ENCODE measurements around the gene ANP32A. TPM values are rescaled to one million over a fixed set of nuclear protein-coding genes. Genes with fewer than 3 reads are reported as not detected.

The ANP32A gene
- total RNA-seq, 1 donor from 2014 or later: 55.2 TPM

GRCh38 chr15:68851971-68852370 is 31.3 kb upstream of the ANP32A start:
- H3K4me3 ChIP-seq: no peak overlapping the region
- H3K9me3 ChIP-seq: no peaks in the 10 kb centered on the region
- no peak for DNase-seq (ENCODE audit: extremely low spot score in 2 of 2)
- no peaks in the 10 kb centered on the region for H3K36me3 ChIP-seq
- no peak overlapping the region for H3K27ac ChIP-seq
- no peaks in the 10 kb centered on the region for H3K4me1 ChIP-seq
- TF ChIP-seq POLR2AphosphoS5 (IDR thresholded peaks at IDR 0.05; ENCODE audit: insufficient read depth in 1 of 2, low read depth in 1 of 2) (no peak), POLR2A (IDR thresholded peaks at IDR 0.05) (no peak), CTCF (IDR thresholded peaks at IDR 0.05) (no peak)
- intact Hi-C loops (cut with DNase I): no loop called here
- no peaks in the 10 kb centered on the region for H3K27me3 ChIP-seq

- no peak for DNase-seq (ENCODE audit: extremely low spot score in 2 of 2)
Measured at GRCh38 chr15:68849497-68849896, 28.8 kb upstream of the ANP32A start.

GRCh38 chr15:68846851-68847439 is 26.2 kb upstream of the ANP32A start:
- Histone ChIP-seq H3K9me3 (no peaks in the 10 kb centered on the region), H3K27ac (no peak overlapping the region), H3K27me3 (peaks cover 3% of the 10 kb centered on the region), H3K4me3 (no peak overlapping the region), H3K36me3 (no peaks in the 10 kb centered on the region), H3K4me1 (no peaks in the 10 kb centered on the region)
- TF ChIP-seq CTCF (IDR thresholded peaks at IDR 0.05) (no peak), POLR2A (IDR thresholded peaks at IDR 0.05) (no peak), POLR2AphosphoS5 (IDR thresholded peaks at IDR 0.05; ENCODE audit: insufficient read depth in 1 of 2, low read depth in 1 of 2) (no peak)
- DNase-seq (ENCODE audit: extremely low spot score in 2 of 2): no peak
- intact Hi-C loops (cut with DNase I): no loop called here

More at GRCh38 chr15:68849497-68849896, 28.8 kb upstream of the ANP32A start:
- TF ChIP-seq POLR2AphosphoS5 (IDR thresholded peaks at IDR 0.05; ENCODE audit: insufficient read depth in 1 of 2, low read depth in 1 of 2): no peak
- Histone ChIP-seq H3K4me1 (no peaks in the 10 kb centered on the region), H3K36me3 (no peaks in the 10 kb centered on the region), H3K9me3 (no peaks in the 10 kb centered on the region), H3K4me3 (no peak overlapping the region), H3K27ac (no peak overlapping the region), H3K27me3 (peaks cover 3% of the 10 kb centered on the region)
- intact Hi-C loops (cut with DNase I): no loop called here

- DNase-seq (ENCODE audit: extremely low spot score in 2 of 2): no peak
- no peaks in the 10 kb centered on the region for H3K36me3 ChIP-seq
- H3K27ac ChIP-seq: no peak overlapping the region
- no peak for TF ChIP-seq POLR2A (IDR thresholded peaks at IDR 0.05)
- TF ChIP-seq CTCF (IDR thresholded peaks at IDR 0.05): no peak
- no peak for TF ChIP-seq POLR2AphosphoS5 (IDR thresholded peaks at IDR 0.05; ENCODE audit: insufficient read depth in 1 of 2, low read depth in 1 of 2)
- intact Hi-C loops (cut with DNase I): no loop called here
- no peaks in the 10 kb centered on the region for H3K4me1 ChIP-seq
- H3K4me3 ChIP-seq: no peak overlapping the region
- peaks cover 3% of the 10 kb centered on the region for H3K27me3 ChIP-seq
- H3K9me3 ChIP-seq: no peaks in the 10 kb centered on the region
Measured at GRCh38 chr15:68844856-68845550, 24.3 kb upstream of the ANP32A start.

GRCh38 chr15:68843425-68844311 is 23.0 kb upstream of the ANP32A start:
- H3K36me3 ChIP-seq: no peaks in the 10 kb centered on the region
- DNase-seq (ENCODE audit: extremely low spot score in 2 of 2): no peak
- intact Hi-C loops (cut with DNase I): no loop called here
- peak overlapping the region; percentile 18 to 21 for H3K4me3 ChIP-seq
- H3K9me3 ChIP-seq: no peaks in the 10 kb centered on the region
- peak in 1 of 2 donors; percentile 24 for TF ChIP-seq POLR2AphosphoS5 (IDR thresholded peaks at IDR 0.05; ENCODE audit: insufficient read depth in 1 of 2, low read depth in 1 of 2)
- TF ChIP-seq POLR2A (IDR thresholded peaks at IDR 0.05): no peak
- H3K4me1 ChIP-seq: no peaks in the 10 kb centered on the region
- H3K27me3 ChIP-seq: peaks cover 3% of the 10 kb centered on the region
- H3K27ac ChIP-seq: no peak overlapping the region

Data from vagina (tissue), 2 donors.